CD8-positive, alpha-beta memory T cell (primary cell): Measurements from ENCODE around the gene GVQW3. TPM values are rescaled to one million over a fixed set of nuclear protein-coding genes. Genes with fewer than 3 reads are reported as not detected.
A peak's percentile ranks its signal among the peaks of the same experiment; 100 is the strongest.

Experiments
- CTCF ChIA-PET: fragments of 350-600 bp; sonication (Branson Sonifier 250); formaldehyde crosslinking; loops from one replicate; lab custom pipeline; 2021; ENCODE audit warnings: antibody characterized with exemption; lab: Charles Lee
- POLR2A ChIA-PET: fragments of 350-600 bp; sonication (Branson Sonifier 250); formaldehyde crosslinking; loops from one replicate; lab custom pipeline; 2021; ENCODE audit warnings: antibody characterized with exemption; lab: Charles Lee
- DNase-seq, 5 donors: peaks; one replicate each; pipeline versions ENCODE4 v3.0.0 to v3.0.0-alpha.2; 2020 to 2022; ENCODE audit warnings: mixed read lengths in 1 of 5
- H3K27ac ChIP-seq: one replicate; pipeline ENCODE4 v1.7.0; 2013; ENCODE audit warnings: low read depth, mild to moderate bottlenecking, low read length, moderate library complexity
- H3K27me3 ChIP-seq: 2 replicates; pipeline ENCODE4 v1.7.0; 2013; ENCODE audit warnings: low read length, mild to moderate bottlenecking; ENCODE audit not compliant: insufficient read depth, poor library complexity, severe bottlenecking
- H3K36me3 ChIP-seq: 2 replicates; pipeline ENCODE4 v1.7.0; 2013; ENCODE audit warnings: mild to moderate bottlenecking, low read length, moderate library complexity; ENCODE audit not compliant: insufficient read depth
- H3K4me1 ChIP-seq: 2 replicates; pipeline ENCODE4 v1.7.0; 2013; ENCODE audit warnings: mild to moderate bottlenecking, low read length, moderate library complexity; ENCODE audit not compliant: insufficient read depth
- H3K4me3 ChIP-seq: 2 replicates; pipeline ENCODE4 v1.7.0; 2013; ENCODE audit warnings: mild to moderate bottlenecking, low read length
- H3K9me3 ChIP-seq: 2 replicates; pipeline ENCODE4 v1.7.0; 2013; ENCODE audit warnings: mild to moderate bottlenecking, low read length
- H3K27ac Mint-ChIP-seq, 8 donors: one replicate each; pipeline ENCODE4 v1.8.0; 2020 to 2021; ENCODE audit warnings: mixed read lengths in 8 of 8, mild to moderate bottlenecking in 6 of 8, inconsistent platforms in 3 of 8, moderate library complexity in 3 of 8
- H3K27me3 Mint-ChIP-seq, 2 donors: one replicate each; pipeline ENCODE4 v1.8.0; 2020 to 2021; ENCODE audit warnings: mixed read lengths in 2 of 2, mild to moderate bottlenecking in 1 of 2, moderate library complexity in 1 of 2
- H3K36me3 Mint-ChIP-seq, 3 donors: one replicate each; pipeline ENCODE4 v1.8.0; 2020 to 2021; ENCODE audit warnings: mixed read lengths in 3 of 3, inconsistent platforms in 1 of 3, mild to moderate bottlenecking in 1 of 3
- H3K4me1 Mint-ChIP-seq, 3 donors: one replicate each; pipeline ENCODE4 v1.8.0; 2020 to 2021; ENCODE audit warnings: mixed read lengths in 3 of 3, inconsistent platforms in 1 of 3, mild to moderate bottlenecking in 1 of 3
- H3K4me3 Mint-ChIP-seq, 7 donors: one replicate each; pipeline ENCODE4 v1.8.0; 2020 to 2021; ENCODE audit warnings: mixed read lengths in 7 of 7, mild to moderate bottlenecking in 6 of 7, moderate library complexity in 4 of 7, inconsistent platforms in 2 of 7
- H3K9me3 Mint-ChIP-seq, 5 donors: one replicate each; pipeline ENCODE4 v1.8.0; 2020 to 2022; ENCODE audit warnings: mixed read lengths in 5 of 5, mild to moderate bottlenecking in 3 of 5, moderate library complexity in 2 of 5, inconsistent platforms in 1 of 5
- polyA plus RNA-seq: library from polyadenylated mRNA; unstranded; fragments of 300-500 nt; fragmentation: Illumina TruSeq; gene quantifications from one replicate; pipeline ENCODE4 v1.2.3, GENCODE V29; 2021
- total RNA-seq, 2 experiments: library from RNA; stranded (reverse); gene quantifications; one replicate each; pipeline ENCODE4 v1.2.3, GENCODE V29; 2021

Gene GVQW3
- total and polyA plus RNA-seq, 3 experiments from 2014 or later = 1.0 to 2.5 (median 2.5) TPM

DNA sequence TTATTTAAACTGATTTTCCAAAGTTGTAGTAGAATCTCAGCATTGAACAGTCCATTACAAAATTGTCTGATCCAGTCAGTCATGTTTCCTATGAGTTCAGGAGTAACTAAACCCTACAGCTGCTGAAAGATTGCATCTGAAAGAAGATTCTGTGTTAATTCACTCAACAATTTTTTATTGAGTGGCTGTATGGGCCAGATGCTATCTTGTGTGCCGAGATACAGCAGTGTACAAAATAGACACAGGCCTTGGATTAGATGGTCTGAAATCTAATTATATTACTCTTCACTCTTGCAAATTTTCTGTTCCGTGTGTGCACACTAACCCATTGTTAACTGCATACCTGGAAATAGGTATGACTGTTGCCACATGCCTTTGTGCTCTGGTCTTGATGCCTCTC is 7.3 kb downstream of the GVQW3 start:
- H3K4me3 ChIP-seq = no peak overlapping the region
- H3K27ac Mint-ChIP-seq = no peak overlapping the region
- no peaks in the 10 kb centered on the region for H3K4me1 ChIP-seq
- no peaks in the 10 kb centered on the region for H3K9me3 Mint-ChIP-seq
- no peaks in the 10 kb centered on the region for H3K27me3 Mint-ChIP-seq
- no peak overlapping the region for H3K27ac ChIP-seq
- H3K4me1 Mint-ChIP-seq = peaks cover 7 to 11% (median 8%) of the 10 kb centered on the region in 3 donors
- H3K36me3 Mint-ChIP-seq = peaks cover 0 to 12% (median 9%) of the 10 kb centered on the region in 3 donors
- H3K27me3 ChIP-seq = no peaks in the 10 kb centered on the region
- H3K9me3 ChIP-seq = no peaks in the 10 kb centered on the region
- ChIA-PET CTCF (no interaction called here), POLR2A (interaction anchor here (0.6 kb wide), 1 partner anchor 90 kb away, joined by 3 read pairs; no protein-coding TSS in a partner anchor)
- DNase-seq = no peak
- H3K4me3 Mint-ChIP-seq = no peak overlapping the region
- no peaks in the 10 kb centered on the region for H3K36me3 ChIP-seq

DNA sequence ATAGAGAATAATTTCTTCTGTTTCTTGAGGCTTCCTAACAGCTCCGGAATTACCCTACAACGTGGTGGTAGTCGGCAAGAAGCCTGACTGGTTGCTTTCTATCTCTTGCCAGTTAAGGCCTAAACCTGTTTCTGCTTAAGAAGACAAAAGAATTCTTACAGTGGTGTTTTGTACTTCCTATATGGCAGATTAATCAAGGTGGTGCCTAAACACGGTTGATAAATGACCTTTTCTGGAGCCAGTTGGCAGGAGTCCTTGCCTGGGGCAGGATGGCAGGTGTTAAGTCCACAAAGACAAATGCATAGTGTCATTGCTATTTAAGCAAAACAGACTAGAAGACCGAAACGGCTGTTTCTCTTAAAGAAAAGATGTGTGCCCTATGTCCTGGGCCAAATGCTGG is 9.9 kb downstream of the GVQW3 start:
- H3K4me3 Mint-ChIP-seq = no peak overlapping the region
- H3K9me3 Mint-ChIP-seq = no peaks in the 10 kb centered on the region
- no peaks in the 10 kb centered on the region for H3K36me3 ChIP-seq
- H3K27me3 ChIP-seq = no peaks in the 10 kb centered on the region
- CTCF ChIA-PET = no interaction called here
- POLR2A ChIA-PET = no interaction called here
- H3K27me3 Mint-ChIP-seq = no peaks in the 10 kb centered on the region
- no peak overlapping the region for H3K27ac ChIP-seq
- peaks cover 0 to 5% (median 0%) of the 10 kb centered on the region in 3 donors for H3K4me1 Mint-ChIP-seq
- peaks cover 0 to 7% (median 1%) of the 10 kb centered on the region in 3 donors for H3K36me3 Mint-ChIP-seq
- H3K9me3 ChIP-seq = no peaks in the 10 kb centered on the region
- no peak overlapping the region for H3K4me3 ChIP-seq
- no peak for DNase-seq
- H3K4me1 ChIP-seq = no peaks in the 10 kb centered on the region
- no peak overlapping the region for H3K27ac Mint-ChIP-seq

DNA sequence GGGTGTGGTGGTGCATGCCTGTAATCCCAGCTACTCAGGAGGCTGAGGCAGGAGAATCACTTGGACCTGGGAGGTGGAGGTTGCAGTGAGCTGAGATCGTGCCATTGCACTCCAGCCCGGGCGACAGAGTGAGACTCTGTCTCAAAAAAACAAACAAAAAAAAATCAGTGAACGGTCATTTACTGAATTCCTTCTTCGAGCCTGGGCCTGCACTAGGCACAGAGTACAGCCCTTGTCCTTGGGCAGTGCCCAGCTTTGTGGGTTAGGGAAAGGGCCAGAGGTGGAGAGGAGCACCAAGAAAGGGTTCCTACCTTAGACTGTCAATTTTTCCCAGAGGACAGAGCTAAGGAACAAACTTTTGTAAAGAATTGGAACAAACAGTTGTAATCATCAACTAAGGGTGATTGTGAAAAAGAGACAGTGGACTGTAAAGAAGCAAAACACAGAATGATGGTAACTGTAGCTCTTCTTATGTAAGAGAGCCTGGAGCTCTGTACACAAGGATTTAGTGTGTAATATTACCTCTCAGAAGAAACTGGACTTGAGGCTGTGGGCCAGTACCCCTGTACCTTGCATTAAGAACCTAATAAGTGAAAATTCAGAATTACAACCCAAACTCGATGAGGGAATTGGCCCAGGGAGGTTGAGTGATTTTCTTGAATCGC is 10.8 kb downstream of the GVQW3 start:
- Histone ChIP-seq H3K4me3 (no peak overlapping the region), H3K4me1 (no peaks in the 10 kb centered on the region), H3K27me3 (no peaks in the 10 kb centered on the region), H3K36me3 (no peaks in the 10 kb centered on the region), H3K9me3 (no peaks in the 10 kb centered on the region), H3K27ac (no peak overlapping the region)
- no peak for DNase-seq
- H3K4me1 Mint-ChIP-seq = no peaks in the 10 kb centered on the region
- H3K4me3 Mint-ChIP-seq = no peak overlapping the region
- no peaks in the 10 kb centered on the region for H3K9me3 Mint-ChIP-seq
- H3K36me3 Mint-ChIP-seq = peaks cover 0 to 4% (median 0%) of the 10 kb centered on the region in 3 donors
- H3K27ac Mint-ChIP-seq = no peak overlapping the region
- POLR2A ChIA-PET = no interaction called here
- no peaks in the 10 kb centered on the region for H3K27me3 Mint-ChIP-seq
- CTCF ChIA-PET = interaction anchor here (0.6 kb wide), 1 partner anchor 574 kb away, joined by 3 read pairs; no protein-coding TSS in a partner anchor

DNA sequence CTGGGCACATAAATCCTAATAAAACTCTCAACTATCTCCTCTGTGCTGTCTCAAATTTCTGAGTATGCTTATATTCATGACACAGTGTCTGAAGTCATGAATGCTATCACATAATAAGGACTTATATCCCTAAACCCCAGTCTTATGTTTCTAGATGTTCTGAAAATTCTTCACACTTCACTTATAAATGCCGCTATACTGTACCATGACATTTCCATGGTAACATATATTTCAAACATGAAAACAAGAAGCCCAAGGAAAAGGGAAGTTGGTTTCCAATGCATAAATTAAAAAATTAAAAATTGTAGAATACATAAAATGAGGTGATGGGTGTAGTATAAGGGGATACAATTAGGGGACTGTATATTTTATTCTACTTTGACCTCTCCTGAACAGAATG is 11.7 kb downstream of the GVQW3 start:
- no peak for DNase-seq
- H3K4me3 Mint-ChIP-seq = no peak overlapping the region
- Histone ChIP-seq H3K4me3 (no peak overlapping the region), H3K27ac (no peak overlapping the region), H3K27me3 (no peaks in the 10 kb centered on the region), H3K9me3 (no peaks in the 10 kb centered on the region), H3K4me1 (no peaks in the 10 kb centered on the region), H3K36me3 (no peaks in the 10 kb centered on the region)
- no peaks in the 10 kb centered on the region for H3K9me3 Mint-ChIP-seq
- H3K27ac Mint-ChIP-seq = no peak overlapping the region
- no peaks in the 10 kb centered on the region for H3K4me1 Mint-ChIP-seq
- peaks cover 0 to 4% (median 0%) of the 10 kb centered on the region in 3 donors for H3K36me3 Mint-ChIP-seq
- ChIA-PET POLR2A (no interaction called here), CTCF (no interaction called here)
- H3K27me3 Mint-ChIP-seq = no peaks in the 10 kb centered on the region

DNA sequence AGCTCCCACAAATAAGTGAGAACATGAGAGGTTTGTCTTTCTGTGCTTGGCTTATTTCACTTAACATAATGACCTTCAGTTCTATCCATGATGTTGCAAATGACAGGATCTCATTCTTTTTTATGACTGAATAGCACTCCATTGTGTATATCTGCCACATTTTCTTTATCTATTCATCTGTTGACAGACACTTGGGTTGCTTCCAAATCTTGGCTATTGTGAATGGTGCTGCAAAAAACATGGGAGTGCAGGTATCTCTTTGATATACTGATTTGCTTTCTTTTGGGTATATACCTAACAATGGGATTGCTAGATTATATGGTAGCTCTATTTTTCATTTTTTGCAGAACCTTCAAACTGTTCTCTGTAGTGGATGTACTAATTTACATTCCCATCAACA is 13.3 kb downstream of the GVQW3 start:
- Histone ChIP-seq H3K4me3 (no peak overlapping the region), H3K4me1 (no peaks in the 10 kb centered on the region), H3K27me3 (no peaks in the 10 kb centered on the region), H3K9me3 (no peaks in the 10 kb centered on the region), H3K36me3 (no peaks in the 10 kb centered on the region), H3K27ac (no peak overlapping the region)
- H3K4me3 Mint-ChIP-seq = no peak overlapping the region
- H3K4me1 Mint-ChIP-seq = no peaks in the 10 kb centered on the region
- CTCF ChIA-PET = no interaction called here
- no peak for DNase-seq
- POLR2A ChIA-PET = no interaction called here
- no peaks in the 10 kb centered on the region for H3K36me3 Mint-ChIP-seq
- no peaks in the 10 kb centered on the region for H3K27me3 Mint-ChIP-seq
- peak overlapping the region in 1 of 8 donors; percentile 13 for H3K27ac Mint-ChIP-seq
- no peaks in the 10 kb centered on the region for H3K9me3 Mint-ChIP-seq

DNA sequence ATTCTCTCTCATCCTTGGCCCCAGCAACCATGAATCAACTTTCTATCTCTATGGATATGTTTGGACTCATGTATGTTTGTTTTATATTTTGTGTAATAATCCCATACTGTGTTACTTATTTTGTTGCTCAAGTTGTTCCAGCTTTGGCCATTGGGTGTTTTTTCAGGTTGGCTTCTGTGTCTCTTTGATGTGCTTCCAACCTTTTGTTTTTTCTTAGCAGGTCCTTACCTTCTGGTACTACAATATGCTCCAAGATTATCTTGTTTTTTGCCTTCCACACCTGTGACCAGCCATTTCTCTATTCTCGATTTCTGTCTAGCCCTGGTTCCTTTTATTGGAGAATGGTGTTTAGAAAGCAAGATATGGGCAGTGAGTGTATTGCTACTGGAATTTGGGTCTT is 14.2 kb downstream of the GVQW3 start:
- Mint-ChIP-seq H3K27me3 (no peaks in the 10 kb centered on the region), H3K4me3 (no peak overlapping the region), H3K36me3 (no peaks in the 10 kb centered on the region), H3K9me3 (no peaks in the 10 kb centered on the region), H3K27ac (peak overlapping the region in 1 of 8 donors; percentile 80), H3K4me1 (no peaks in the 10 kb centered on the region)
- Histone ChIP-seq H3K27ac (no peak overlapping the region), H3K36me3 (no peaks in the 10 kb centered on the region), H3K4me1 (no peaks in the 10 kb centered on the region), H3K9me3 (no peaks in the 10 kb centered on the region), H3K4me3 (no peak overlapping the region), H3K27me3 (no peaks in the 10 kb centered on the region)
- CTCF ChIA-PET = no interaction called here
- no peak for DNase-seq
- POLR2A ChIA-PET = no interaction called here

DNA sequence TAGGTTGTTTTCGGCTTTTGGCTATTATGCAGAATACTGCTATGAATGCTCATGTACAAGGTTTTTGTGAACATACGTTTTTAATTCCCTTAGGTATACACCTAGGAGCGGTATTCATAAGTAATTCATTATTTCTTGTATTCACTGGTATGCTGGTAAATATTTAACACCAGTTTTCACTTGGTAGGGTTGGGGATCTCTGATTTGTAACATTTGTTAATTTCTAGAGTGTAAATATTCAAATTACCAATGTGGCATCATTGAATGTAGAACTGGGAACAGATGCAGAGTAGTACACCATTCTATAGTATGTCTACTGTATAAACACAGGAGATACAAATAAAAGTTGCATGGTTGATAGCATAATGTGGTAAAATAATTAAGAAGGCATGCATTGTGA is 16.3 kb downstream of the GVQW3 start:
- Mint-ChIP-seq H3K27ac (no peak overlapping the region), H3K4me3 (no peak overlapping the region), H3K27me3 (no peaks in the 10 kb centered on the region), H3K36me3 (no peaks in the 10 kb centered on the region), H3K9me3 (no peaks in the 10 kb centered on the region), H3K4me1 (no peaks in the 10 kb centered on the region)
- Histone ChIP-seq H3K4me3 (no peak overlapping the region), H3K36me3 (no peaks in the 10 kb centered on the region), H3K27me3 (no peaks in the 10 kb centered on the region), H3K9me3 (no peaks in the 10 kb centered on the region), H3K27ac (no peak overlapping the region), H3K4me1 (no peaks in the 10 kb centered on the region)
- CTCF ChIA-PET = no interaction called here
- POLR2A ChIA-PET = no interaction called here
- no peak for DNase-seq

DNA sequence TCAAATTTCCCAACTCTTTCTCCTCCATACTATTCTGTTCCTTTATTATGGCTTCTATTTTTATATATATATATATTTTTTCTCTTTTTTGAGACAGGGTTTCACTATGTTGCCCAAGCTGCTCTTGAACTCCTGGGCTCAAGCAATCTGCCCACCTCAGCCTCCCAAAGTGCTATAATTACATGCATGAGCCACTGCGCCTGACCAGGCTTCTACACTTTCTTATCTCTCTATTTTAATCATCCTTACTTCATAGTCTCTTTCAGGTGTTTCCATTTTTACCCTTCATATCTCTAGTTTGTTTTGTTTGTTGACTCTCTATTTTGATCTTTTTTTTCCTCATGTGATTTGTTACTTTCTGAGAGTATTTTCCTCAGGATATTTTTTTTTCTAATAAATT is 19.8 kb downstream of the GVQW3 start:
- H3K27ac ChIP-seq = no peak overlapping the region
- H3K27me3 ChIP-seq = peaks cover 4% of the 10 kb centered on the region
- peak overlapping the region in 1 of 8 donors; percentile 4 for H3K27ac Mint-ChIP-seq
- POLR2A ChIA-PET = no interaction called here
- CTCF ChIA-PET = no interaction called here
- no peak for DNase-seq
- H3K36me3 ChIP-seq = no peaks in the 10 kb centered on the region
- peaks cover 0 to 3% of the 10 kb centered on the region in 2 donors for H3K27me3 Mint-ChIP-seq
- no peaks in the 10 kb centered on the region for H3K9me3 Mint-ChIP-seq
- no peaks in the 10 kb centered on the region for H3K4me1 Mint-ChIP-seq
- H3K4me3 ChIP-seq = no peak overlapping the region
- no peaks in the 10 kb centered on the region for H3K36me3 Mint-ChIP-seq
- no peaks in the 10 kb centered on the region for H3K9me3 ChIP-seq
- H3K4me1 ChIP-seq = no peaks in the 10 kb centered on the region
- no peak overlapping the region for H3K4me3 Mint-ChIP-seq
